HEK293T (cell line): Measurements from ENCODE around the gene BFSP2.

Source experiments
- ARNT ChIP-seq: fragments of 450-650 bp; IDR thresholded peaks from 2 replicates; pipeline ENCODE4 v1.6.1; 2017; ENCODE audit warnings: mild to moderate bottlenecking
- BHLHE40 ChIP-seq: fragments of 450-650 bp; IDR thresholded peaks from 2 replicates; pipeline ENCODE4 v1.6.1; 2016; ENCODE audit warnings: mild to moderate bottlenecking, moderate library complexity, borderline replicate concordance
- CTBP1 ChIP-seq: fragments of 450-650 bp; IDR thresholded peaks from 2 replicates; pipeline ENCODE4 v1.6.1; 2016; ENCODE audit warnings: borderline replicate concordance
- ELF4 ChIP-seq: fragments of 450-650 bp; IDR thresholded peaks from 2 replicates; pipeline ENCODE4 v1.6.1; 2017; ENCODE audit warnings: antibody characterized with exemption
- FOXA1 ChIP-seq: fragments of 450-650 bp; IDR thresholded peaks from 2 replicates; pipeline ENCODE4 v1.6.1; 2016; ENCODE audit warnings: mild to moderate bottlenecking
- FOXK2 ChIP-seq: fragments of 450-650 bp; IDR thresholded peaks from 2 replicates; pipeline ENCODE4 v1.6.1; 2016; ENCODE audit warnings: mild to moderate bottlenecking
- FOXM1 ChIP-seq: fragments of 450-650 bp; IDR thresholded peaks from 2 replicates; pipeline ENCODE4 v1.6.1; 2017; ENCODE audit warnings: mild to moderate bottlenecking, borderline replicate concordance
- HDGF ChIP-seq: fragments of 450-650 bp; IDR thresholded peaks from 2 replicates; pipeline ENCODE4 v1.6.1; 2017; ENCODE audit warnings: antibody characterized with exemption, borderline replicate concordance
- LEF1 ChIP-seq: fragments of 450-650 bp; IDR thresholded peaks from 2 replicates; pipeline ENCODE4 v1.6.1; 2017; ENCODE audit warnings: mild to moderate bottlenecking, borderline replicate concordance
- PKNOX1 ChIP-seq: fragments of 450-650 bp; IDR thresholded peaks from 2 replicates; pipeline ENCODE4 v1.6.1; 2016
- SP1 ChIP-seq: fragments of 450-650 bp; IDR thresholded peaks from 2 replicates; pipeline ENCODE4 v1.6.1; 2017
- TARDBP ChIP-seq: fragments of 450-650 bp; IDR thresholded peaks from 2 replicates; pipeline ENCODE4 v1.6.1; 2016

GRCh38 chr3:133459400-133459799 lies 59.5 kb downstream of the BFSP2 start:
- no peak for TF ChIP-seq ARNT
- TF ChIP-seq CTBP1 = no peak
- no peak for TF ChIP-seq FOXM1
- TF ChIP-seq FOXA1 = no peak
- no peak for TF ChIP-seq ELF4
- no peak for TF ChIP-seq BHLHE40
- no peak for TF ChIP-seq PKNOX1
- no peak for TF ChIP-seq FOXK2
- TF ChIP-seq TARDBP = no peak
- TF ChIP-seq SP1 = no peak
- no peak for TF ChIP-seq LEF1
- TF ChIP-seq HDGF = no peak
